Uterus (tissue), 2 donors: ENCODE data around the gene MSH4.

Experiments
- POLR2A ChIP-seq, 2 donors: fragments of 450-650 bp; IDR thresholded peaks; one replicate each; pipeline ENCODE4 v1.6.1; 2016; ENCODE audit warnings: antibody characterized with exemption in 2 of 2, mild to moderate bottlenecking in 1 of 2, moderate library complexity in 1 of 2
- TF ChIP-seq, protein P1 (sequence below), 4 experiments: fragments of 200-600 bp in 2 of 4; fragments of 450-650 bp in 2 of 4; sonication (generic) in 2 of 4; IDR thresholded peaks; one replicate each; pipeline ENCODE4 v1.5.1; 2016 to 2019; ENCODE audit warnings: antibody characterized with exemption in 4 of 4, mild to moderate bottlenecking in 2 of 4, moderate library complexity in 1 of 4

DNA sequence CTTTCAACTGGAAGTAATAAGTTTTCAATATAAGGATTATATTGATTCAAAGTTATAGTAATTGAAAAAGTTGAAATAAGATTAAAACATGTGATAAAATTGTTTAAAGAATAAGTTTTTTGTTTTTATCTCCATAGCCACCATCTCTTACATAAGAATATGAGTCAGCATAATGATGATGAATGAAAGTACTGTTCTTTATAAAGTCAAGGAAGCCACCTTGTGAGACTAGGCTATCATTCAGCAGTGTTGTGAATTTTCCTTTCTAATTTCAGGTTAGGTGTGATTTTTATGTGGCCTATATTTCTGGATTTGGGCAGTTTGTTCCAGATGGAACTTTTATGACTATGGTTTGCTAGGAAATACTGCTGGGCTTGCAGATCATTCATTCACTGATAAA lies 157.9 kb downstream of the MSH4 start:
- TF ChIP-seq, protein P1, sequence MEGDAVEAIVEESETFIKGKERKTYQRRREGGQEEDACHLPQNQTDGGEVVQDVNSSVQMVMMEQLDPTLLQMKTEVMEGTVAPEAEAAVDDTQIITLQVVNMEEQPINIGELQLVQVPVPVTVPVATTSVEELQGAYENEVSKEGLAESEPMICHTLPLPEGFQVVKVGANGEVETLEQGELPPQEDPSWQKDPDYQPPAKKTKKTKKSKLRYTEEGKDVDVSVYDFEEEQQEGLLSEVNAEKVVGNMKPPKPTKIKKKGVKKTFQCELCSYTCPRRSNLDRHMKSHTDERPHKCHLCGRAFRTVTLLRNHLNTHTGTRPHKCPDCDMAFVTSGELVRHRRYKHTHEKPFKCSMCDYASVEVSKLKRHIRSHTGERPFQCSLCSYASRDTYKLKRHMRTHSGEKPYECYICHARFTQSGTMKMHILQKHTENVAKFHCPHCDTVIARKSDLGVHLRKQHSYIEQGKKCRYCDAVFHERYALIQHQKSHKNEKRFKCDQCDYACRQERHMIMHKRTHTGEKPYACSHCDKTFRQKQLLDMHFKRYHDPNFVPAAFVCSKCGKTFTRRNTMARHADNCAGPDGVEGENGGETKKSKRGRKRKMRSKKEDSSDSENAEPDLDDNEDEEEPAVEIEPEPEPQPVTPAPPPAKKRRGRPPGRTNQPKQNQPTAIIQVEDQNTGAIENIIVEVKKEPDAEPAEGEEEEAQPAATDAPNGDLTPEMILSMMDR (IDR thresholded peaks at IDR 0.05): no peak
- no peak for TF ChIP-seq POLR2A (IDR thresholded peaks at IDR 0.05)
